Karpas-422 (cell line): ENCODE measurements around the gene MFSD6. TPM values are rescaled to one million over a fixed set of nuclear protein-coding genes. Genes with fewer than 3 reads are reported as not detected.
"Not testable (repeated sequence)": the region's sequence is repeated elsewhere in the genome, so short reads cannot be mapped to it uniquely, and the experiment has no call there.

Source experiments
- DNase-seq: peaks from one replicate; pipeline ENCODE4 v3.0.0-alpha.2; 2015
- H2AFZ ChIP-seq: fragments of 200-600 bp; sonication (generic); 2 replicates; pipeline ENCODE4 v1.6.1; 2014; ENCODE audit warnings: antibody characterized with exemption, low read length, mixed read lengths
- H3K27ac ChIP-seq: fragments of 200-600 bp; sonication (generic); 2 replicates; pipeline ENCODE4 v1.5.1; 2014; ENCODE audit warnings: mild to moderate bottlenecking, low read length, moderate library complexity
- H3K27me3 ChIP-seq: fragments of 200-600 bp; sonication (generic); 2 replicates; pipeline ENCODE4 v1.6.1; 2014; ENCODE audit warnings: low read length, mixed read lengths
- H3K36me3 ChIP-seq: fragments of 200-600 bp; sonication (generic); 2 replicates; pipeline ENCODE4 v1.6.1; 2014; ENCODE audit warnings: low read length, mixed read lengths; ENCODE audit not compliant: insufficient read depth
- H3K4me1 ChIP-seq: fragments of 200-600 bp; sonication (generic); 2 replicates; pipeline ENCODE4 v1.6.1; 2014; ENCODE audit warnings: mild to moderate bottlenecking, low read length, mixed read lengths
- H3K4me2 ChIP-seq: fragments of 200-600 bp; sonication (generic); 2 replicates; pipeline ENCODE4 v1.6.1; 2014; ENCODE audit warnings: low read length, low read depth, mild to moderate bottlenecking; ENCODE audit not compliant: poor library complexity, severe bottlenecking
- H3K4me3 ChIP-seq: fragments of 200-600 bp; sonication (generic); 2 replicates; pipeline ENCODE4 v1.5.1; 2014; ENCODE audit warnings: mild to moderate bottlenecking, antibody characterized with exemption, low read length, mixed read lengths
- H3K79me2 ChIP-seq: fragments of 200-600 bp; sonication (generic); 2 replicates; pipeline ENCODE4 v1.6.1; 2014; ENCODE audit warnings: mild to moderate bottlenecking, low read length, mixed read lengths
- H3K9ac ChIP-seq: fragments of 200-600 bp; sonication (generic); 2 replicates; pipeline ENCODE4 v1.6.0; 2014; ENCODE audit warnings: low read length
- H3K9me2 ChIP-seq: fragments of 200-600 bp; sonication (generic), shearing (Covaris generic); replicated peaks from 2 replicates; pipeline ENCODE4 v1.6.0; 2014; ENCODE audit warnings: mild to moderate bottlenecking, low read length, moderate library complexity; ENCODE audit not compliant: insufficient read depth
- H3K9me3 ChIP-seq: fragments of 300-700, 200-600 bp; sonication (generic); 2 replicates; pipeline ENCODE4 v1.6.1; 2014; ENCODE audit warnings: low read length, mixed read lengths
- H4K20me1 ChIP-seq: fragments of 200-600 bp; sonication (generic); 2 replicates; pipeline ENCODE4 v1.6.1; 2014; ENCODE audit warnings: mild to moderate bottlenecking, antibody characterized with exemption, low read length, low read depth; ENCODE audit not compliant: insufficient read depth
- total RNA-seq: library from RNA; depleted of rRNA; stranded (reverse); fragments of >200 nt; shearing (Covaris generic); gene quantifications from 2 replicates; pipeline ENCODE4 v1.2.3, GENCODE V29; 2014; ENCODE audit warnings: low replicate concordance

MFSD6 gene
- total RNA-seq, 1 experiment from 2014 or later = 65.9 TPM

DNA sequence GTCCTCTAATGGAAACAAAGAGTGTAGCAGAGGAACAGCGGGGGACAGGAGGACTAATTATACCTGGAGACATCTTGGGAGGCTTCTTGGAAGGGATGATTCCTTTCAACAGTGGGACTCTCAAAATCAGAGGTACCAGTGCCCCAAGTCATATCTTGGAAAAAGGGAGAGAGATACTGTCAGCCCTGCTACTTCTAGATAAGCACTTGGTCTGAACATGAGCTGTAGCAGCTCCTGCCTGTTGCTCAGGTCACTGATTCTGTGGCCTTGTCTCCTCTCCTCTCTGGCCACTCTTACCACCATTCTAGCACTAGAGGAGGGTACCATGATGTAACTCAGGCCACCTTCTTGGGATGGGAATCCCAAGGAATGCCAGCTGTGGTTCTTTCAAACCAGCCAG is 54.5 kb downstream of the MFSD6 start:
- H3K9me3 ChIP-seq = no peaks in the 10 kb centered on the region
- H3K9ac ChIP-seq = no peak overlapping the region
- H3K27ac ChIP-seq = peak overlapping the region; percentile 45
- no peak overlapping the region for H3K4me3 ChIP-seq
- peaks cover 92% of the 10 kb centered on the region for H3K79me2 ChIP-seq
- no peaks in the 10 kb centered on the region for H3K9me2 ChIP-seq
- DNase-seq = no peak
- H2AFZ ChIP-seq = no peak overlapping the region
- peaks cover 69% of the 10 kb centered on the region for H3K4me1 ChIP-seq
- no peak overlapping the region for H3K4me2 ChIP-seq
- no peaks in the 10 kb centered on the region for H3K36me3 ChIP-seq
- no peaks in the 10 kb centered on the region for H3K27me3 ChIP-seq
- H4K20me1 ChIP-seq = no peaks in the 10 kb centered on the region

DNA sequence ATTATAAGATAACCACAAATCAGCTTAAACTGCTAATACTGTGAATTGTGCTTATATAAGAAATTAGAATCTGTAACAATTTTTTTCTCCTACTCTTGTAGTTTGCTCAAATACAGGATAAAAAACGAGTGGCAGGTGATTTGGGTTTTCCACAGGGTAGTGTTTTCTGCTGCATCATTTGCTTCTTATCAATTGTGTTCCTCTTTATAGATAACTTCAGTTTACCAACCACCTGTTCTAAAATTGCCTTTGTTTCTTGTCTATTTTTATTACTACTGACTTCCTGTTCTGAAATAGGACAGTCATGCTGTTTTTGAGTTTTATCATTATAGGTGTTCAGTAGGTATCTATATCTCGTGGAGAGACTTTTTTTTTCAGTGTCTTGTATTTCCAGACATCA is 56.9 kb downstream of the MFSD6 start:
- DNase-seq = peak; percentile 60
- Histone ChIP-seq H3K79me2 (peaks cover 83% of the 10 kb centered on the region), H3K9me2 (no peaks in the 10 kb centered on the region), H3K9me3 (no peaks in the 10 kb centered on the region), H3K36me3 (peaks cover 3% of the 10 kb centered on the region; the same call in 1 of the 2 replicates), H3K4me1 (peaks cover 90% of the 10 kb centered on the region), H3K4me3 (0 out of 2 replicates have a peak overlapping the region, but pooled peaks have one; percentile 9), H3K4me2 (peak overlapping the region; percentile 56), H3K9ac (peak overlapping the region; percentile 5; the same call in 1 of the 2 replicates), H3K27ac (peak overlapping the region; percentile 95), H3K27me3 (no peaks in the 10 kb centered on the region), H2AFZ (no peak overlapping the region), H4K20me1 (no peaks in the 10 kb centered on the region)

DNA sequence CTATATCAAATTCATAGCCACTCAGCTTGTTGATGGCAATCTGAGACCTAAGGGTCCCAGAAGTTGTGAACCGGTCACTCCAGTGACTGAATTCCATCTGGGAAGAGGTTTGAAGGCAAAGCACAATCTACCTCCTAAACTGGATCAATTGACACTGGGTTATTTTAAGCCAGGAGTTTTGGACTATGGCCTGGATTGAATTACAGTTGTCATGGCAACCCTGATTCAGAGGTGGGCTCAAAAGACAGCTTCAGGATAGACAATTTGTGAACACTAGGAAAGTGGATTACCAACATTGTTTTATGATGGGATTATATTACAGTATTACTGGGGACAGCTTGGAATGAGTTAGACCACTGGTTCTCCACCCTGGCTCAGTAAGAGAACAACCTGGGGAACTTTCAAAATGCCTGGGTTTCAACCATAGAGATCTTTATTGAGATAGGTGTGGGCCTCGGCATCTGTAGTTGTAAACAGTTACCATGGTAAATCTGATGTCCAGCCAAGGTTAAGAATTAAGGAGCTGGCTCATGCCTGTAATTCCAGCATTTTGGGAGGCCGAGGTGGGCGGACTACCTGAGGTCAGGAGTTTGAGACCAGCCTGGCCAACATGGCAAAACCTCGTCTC is 58.8 kb downstream of the MFSD6 start:
- peak overlapping the region; percentile 64 for H3K9ac ChIP-seq
- H3K4me2 ChIP-seq = peak overlapping the region; percentile 80
- H3K36me3 ChIP-seq = peaks cover 15% of the 10 kb centered on the region
- H3K27me3 ChIP-seq = no peaks in the 10 kb centered on the region
- no peak overlapping the region for H2AFZ ChIP-seq
- peaks cover 74% of the 10 kb centered on the region for H3K79me2 ChIP-seq
- H4K20me1 ChIP-seq = no peaks in the 10 kb centered on the region
- DNase-seq = peak; percentile 57
- H3K9me3 ChIP-seq = no peaks in the 10 kb centered on the region
- peak overlapping the region; percentile 95 for H3K27ac ChIP-seq
- no peaks in the 10 kb centered on the region for H3K9me2 ChIP-seq
- H3K4me3 ChIP-seq = peak overlapping the region; percentile 32
- H3K4me1 ChIP-seq = peaks cover 78% of the 10 kb centered on the region

DNA sequence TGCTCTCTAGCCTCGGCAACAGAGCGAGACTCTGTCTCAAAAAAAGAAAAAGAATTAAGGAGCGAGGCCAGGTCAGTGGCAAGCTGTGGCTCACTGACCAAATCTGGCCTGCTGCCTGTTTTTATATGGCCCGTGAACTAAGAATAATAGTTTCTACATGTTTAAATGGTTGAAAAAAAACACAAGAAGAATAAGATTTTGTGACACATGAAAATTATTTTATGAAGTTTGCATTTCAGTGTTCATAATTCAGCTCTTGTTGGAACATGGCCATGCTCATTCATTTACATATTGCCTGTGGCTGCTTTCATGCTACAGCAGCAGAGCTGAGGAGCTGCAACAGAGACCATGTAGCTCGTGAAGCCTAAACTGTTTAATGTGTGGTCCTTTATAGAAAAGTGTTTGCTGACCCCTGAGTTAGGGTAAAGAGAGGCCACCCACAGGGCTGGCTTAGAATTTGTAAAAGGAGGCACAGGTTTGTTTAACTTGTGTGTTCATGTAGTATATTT is 59.5 kb downstream of the MFSD6 start:
- Histone ChIP-seq H3K9me3 (no peaks in the 10 kb centered on the region), H2AFZ (no peak overlapping the region), H3K9me2 (no peaks in the 10 kb centered on the region), H4K20me1 (no peaks in the 10 kb centered on the region), H3K4me2 (peak overlapping the region; percentile 80), H3K27ac (peak overlapping the region; percentile 95), H3K27me3 (no peaks in the 10 kb centered on the region), H3K9ac (peak overlapping the region; percentile 64), H3K4me3 (peak overlapping the region; percentile 32), H3K4me1 (peaks cover 71% of the 10 kb centered on the region), H3K36me3 (peaks cover 15% of the 10 kb centered on the region), H3K79me2 (peaks cover 67% of the 10 kb centered on the region)
- DNase-seq = peak; percentile 89

DNA sequence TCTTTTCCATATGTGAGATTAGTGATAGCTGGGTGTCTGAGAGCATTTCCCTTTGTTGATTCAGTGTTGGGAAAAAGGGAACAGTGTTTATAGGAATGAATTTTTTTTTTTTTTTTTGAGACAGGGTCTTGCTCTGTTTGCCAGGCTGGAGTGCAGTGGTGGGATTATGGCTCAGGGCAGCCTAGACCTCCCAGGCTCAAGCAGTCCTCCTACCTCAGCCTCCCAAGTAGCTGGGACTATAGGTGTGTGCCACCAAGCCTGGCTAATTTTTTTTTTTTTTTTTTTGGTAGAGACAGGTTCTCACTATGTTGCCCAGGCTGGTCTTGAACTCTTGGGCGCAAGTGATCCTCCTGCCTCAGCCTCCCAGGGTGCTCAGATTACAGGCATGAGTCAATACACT is 60.2 kb downstream of the MFSD6 start:
- Histone ChIP-seq H3K4me1 (peaks cover 67% of the 10 kb centered on the region), H3K4me3 (peak overlapping the region; percentile 32), H3K36me3 (peaks cover 15% of the 10 kb centered on the region), H3K9ac (peak overlapping the region; percentile 64), H3K79me2 (peaks cover 60% of the 10 kb centered on the region), H3K27ac (peak overlapping the region; percentile 95), H3K4me2 (peak overlapping the region; percentile 80)
- not testable (repeated sequence) for H4K20me1 ChIP-seq, H3K9me2 ChIP-seq, H3K27me3 ChIP-seq, DNase-seq, H2AFZ ChIP-seq, H3K9me3 ChIP-seq

DNA sequence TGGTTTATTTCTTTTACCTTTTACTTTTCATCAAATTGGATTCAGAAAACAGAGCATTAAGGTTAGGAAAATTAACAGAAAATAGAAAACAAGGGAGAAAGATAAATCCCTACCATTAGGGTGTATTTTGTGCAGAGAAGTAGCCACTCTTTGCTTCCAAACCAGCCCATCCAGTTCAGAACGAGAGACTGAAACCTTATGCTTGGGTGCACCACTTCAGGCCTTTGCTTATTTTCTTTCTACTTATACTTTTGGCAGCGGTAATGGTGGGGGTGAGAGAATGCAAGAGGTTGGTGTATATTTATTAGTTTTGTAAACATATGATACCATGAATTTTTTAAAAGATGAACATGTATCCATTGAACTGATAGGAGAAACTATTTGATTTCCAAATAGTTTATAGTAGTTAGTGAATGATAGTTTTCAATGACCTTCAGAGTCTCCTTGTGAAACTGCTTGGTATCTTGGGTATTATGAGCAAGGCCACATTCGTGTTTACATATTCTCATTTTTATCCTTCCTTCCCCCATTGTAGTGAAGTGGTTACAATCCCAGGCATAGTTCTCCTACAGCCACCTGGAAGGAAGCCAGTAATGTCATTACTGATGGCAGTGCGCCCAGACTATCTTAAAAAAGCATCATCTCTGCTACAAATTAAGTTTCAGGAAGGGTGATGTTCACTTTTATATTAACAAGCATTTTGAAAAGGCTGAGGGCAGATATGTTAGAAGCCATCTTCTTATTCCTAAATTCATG is 60.8 kb downstream of the MFSD6 start:
- Histone ChIP-seq H3K9me3 (no peaks in the 10 kb centered on the region), H3K27ac (peak overlapping the region; percentile 95), H3K79me2 (peaks cover 56% of the 10 kb centered on the region), H3K27me3 (no peaks in the 10 kb centered on the region), H2AFZ (no peak overlapping the region), H3K4me2 (peak overlapping the region; percentile 80), H3K4me1 (peaks cover 65% of the 10 kb centered on the region), H3K4me3 (peak overlapping the region; percentile 32), H3K36me3 (peaks cover 15% of the 10 kb centered on the region), H3K9me2 (no peaks in the 10 kb centered on the region), H3K9ac (peak overlapping the region; percentile 64), H4K20me1 (no peaks in the 10 kb centered on the region)
- peak; percentile 91 for DNase-seq

DNA sequence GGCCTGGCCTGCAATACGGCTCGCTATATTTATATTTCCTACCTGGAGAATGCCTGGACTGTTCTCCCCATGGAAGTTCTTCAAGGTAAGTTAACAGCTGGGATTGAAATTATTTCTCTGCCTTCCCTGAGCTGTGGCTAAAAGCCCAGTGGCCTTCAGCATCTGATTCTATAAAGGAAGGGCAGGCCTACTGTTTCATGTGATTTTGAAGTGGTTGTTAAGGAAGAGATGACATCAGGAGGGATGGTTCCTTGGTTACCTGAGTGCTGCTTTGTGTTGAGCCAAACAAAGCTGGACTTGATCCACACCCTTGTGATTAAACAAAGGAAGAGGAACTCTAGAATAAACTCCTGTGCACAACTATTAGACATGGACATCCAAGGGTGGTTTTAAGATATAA is 61.6 kb downstream of the MFSD6 start:
- Histone ChIP-seq H3K4me2 (peak overlapping the region; percentile 80), H3K79me2 (peaks cover 48% of the 10 kb centered on the region), H3K4me1 (peaks cover 57% of the 10 kb centered on the region), H4K20me1 (no peaks in the 10 kb centered on the region), H3K4me3 (peak overlapping the region; percentile 32), H3K9me3 (no peaks in the 10 kb centered on the region), H3K27me3 (no peaks in the 10 kb centered on the region), H3K36me3 (peaks cover 15% of the 10 kb centered on the region), H3K27ac (peak overlapping the region; percentile 95), H3K9me2 (no peaks in the 10 kb centered on the region), H2AFZ (no peak overlapping the region), H3K9ac (peak overlapping the region; percentile 57)
- DNase-seq = peak; percentile 63

DNA sequence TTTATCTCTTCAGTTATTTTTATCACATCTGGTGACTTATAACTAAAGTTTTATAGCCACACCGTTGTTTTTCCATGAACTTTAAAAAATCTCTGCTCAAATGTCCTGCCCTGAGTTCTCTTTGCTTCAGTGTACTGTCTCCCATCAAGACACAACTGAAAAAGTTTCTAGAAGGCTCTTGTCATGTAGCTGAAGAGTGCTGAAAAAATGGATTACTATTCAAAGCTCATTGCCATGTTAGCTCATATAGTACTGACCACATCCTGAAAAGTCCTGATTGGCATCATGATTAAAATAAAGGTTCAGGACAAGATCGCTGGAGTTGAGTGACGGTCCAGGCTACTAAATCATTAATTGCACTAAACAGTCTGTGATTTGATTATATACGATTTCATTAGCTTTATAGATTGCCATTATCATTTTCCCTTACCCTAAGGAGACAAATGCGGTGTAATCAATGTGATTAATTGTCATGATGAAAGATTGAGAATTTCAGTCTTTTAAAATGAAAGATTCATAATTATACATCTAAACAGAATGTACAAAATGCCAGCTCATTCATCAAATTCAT is 62.2 kb downstream of the MFSD6 start:
- Histone ChIP-seq H3K4me2 (no peak overlapping the region), H3K4me3 (no peak overlapping the region; the same call in 1 of the 2 replicates), H3K9ac (no peak overlapping the region), H3K27me3 (no peaks in the 10 kb centered on the region), H3K36me3 (peaks cover 15% of the 10 kb centered on the region), H3K27ac (peak overlapping the region; percentile 95), H4K20me1 (no peaks in the 10 kb centered on the region), H3K79me2 (peaks cover 43% of the 10 kb centered on the region), H2AFZ (no peak overlapping the region), H3K9me3 (no peaks in the 10 kb centered on the region), H3K9me2 (no peaks in the 10 kb centered on the region), H3K4me1 (peaks cover 51% of the 10 kb centered on the region)
- no peak for DNase-seq
